Effector memory CD4-positive, alpha-beta T cell (primary cell): ENCODE results near the gene MLST8.
A peak's percentile ranks its signal among the peaks of the same experiment; 100 is the strongest.

ENCODE experiments used
- DNase-seq, 3 donors: peaks; one replicate each; pipeline ENCODE4 v3.0.0-alpha.2; 2020
- H3K27ac ChIP-seq: 2 replicates; pipeline ENCODE4 v1.7.0; 2013; ENCODE audit warnings: mild to moderate bottlenecking, low read length, moderate library complexity; ENCODE audit not compliant: insufficient read depth, poor library complexity, severe bottlenecking
- H3K27me3 ChIP-seq: replicated peaks from 2 replicates; pipeline ENCODE4 v1.7.0; 2013; ENCODE audit warnings: mild to moderate bottlenecking, low read length; ENCODE audit not compliant: insufficient read depth, control insufficient read depth, poor library complexity, severe bottlenecking
- H3K36me3 ChIP-seq: 2 replicates; pipeline ENCODE4 v1.7.0; 2013; ENCODE audit warnings: mild to moderate bottlenecking, low read length, moderate library complexity; ENCODE audit not compliant: control insufficient read depth, insufficient read depth
- H3K4me1 ChIP-seq: 2 replicates; pipeline ENCODE4 v1.7.0; 2013; ENCODE audit warnings: low read length, mild to moderate bottlenecking; ENCODE audit not compliant: control insufficient read depth, insufficient read depth, poor library complexity, severe bottlenecking
- H3K4me3 ChIP-seq: 2 replicates; pipeline ENCODE4 v1.7.0; 2013; ENCODE audit warnings: low read length, low read depth, mild to moderate bottlenecking; ENCODE audit not compliant: insufficient read depth, poor library complexity, severe bottlenecking
- H3K9me3 ChIP-seq: 2 replicates; pipeline ENCODE4 v1.7.0; 2013; ENCODE audit warnings: mild to moderate bottlenecking, low read length, moderate library complexity; ENCODE audit not compliant: control insufficient read depth

MLST8 gene

DNA sequence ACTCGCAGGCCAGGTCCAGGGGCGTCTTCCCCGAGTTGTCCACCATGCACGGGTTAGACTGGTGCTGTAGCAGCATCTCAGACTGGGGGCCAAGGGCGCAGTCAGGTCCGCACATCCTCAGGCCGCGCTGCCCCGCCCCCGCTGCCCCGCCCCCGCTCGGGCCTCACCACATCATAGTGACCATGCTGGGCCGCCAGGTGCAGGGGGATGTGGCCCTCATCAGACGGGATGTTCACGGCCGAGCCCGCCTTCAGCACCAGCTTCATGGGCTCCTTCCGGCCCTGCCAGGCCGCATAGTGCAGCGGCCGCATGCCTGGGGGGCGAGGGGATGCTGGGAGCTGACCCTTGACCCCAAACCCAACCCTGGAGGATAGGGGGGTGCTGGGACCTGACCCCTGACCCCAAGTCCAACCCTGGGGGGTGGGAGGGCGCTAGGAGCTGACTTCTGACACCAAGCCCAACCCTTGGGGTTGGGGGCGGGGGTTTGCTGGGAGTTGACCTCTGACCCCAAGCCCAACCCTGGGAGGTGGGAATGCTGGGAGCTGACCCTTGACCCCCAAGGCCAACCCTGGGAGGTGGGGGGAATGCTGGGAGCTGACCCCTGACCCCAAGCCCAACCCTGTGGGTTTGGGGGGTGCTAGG is 15.9 kb upstream of the MLST8 start:
- Histone ChIP-seq H3K27ac (no peak overlapping the region), H3K4me1 (no peaks in the 10 kb centered on the region), H3K9me3 (no peaks in the 10 kb centered on the region), H3K27me3 (no peaks in the 10 kb centered on the region), H3K4me3 (no peak overlapping the region), H3K36me3 (no peaks in the 10 kb centered on the region)
- no peak for DNase-seq

DNA sequence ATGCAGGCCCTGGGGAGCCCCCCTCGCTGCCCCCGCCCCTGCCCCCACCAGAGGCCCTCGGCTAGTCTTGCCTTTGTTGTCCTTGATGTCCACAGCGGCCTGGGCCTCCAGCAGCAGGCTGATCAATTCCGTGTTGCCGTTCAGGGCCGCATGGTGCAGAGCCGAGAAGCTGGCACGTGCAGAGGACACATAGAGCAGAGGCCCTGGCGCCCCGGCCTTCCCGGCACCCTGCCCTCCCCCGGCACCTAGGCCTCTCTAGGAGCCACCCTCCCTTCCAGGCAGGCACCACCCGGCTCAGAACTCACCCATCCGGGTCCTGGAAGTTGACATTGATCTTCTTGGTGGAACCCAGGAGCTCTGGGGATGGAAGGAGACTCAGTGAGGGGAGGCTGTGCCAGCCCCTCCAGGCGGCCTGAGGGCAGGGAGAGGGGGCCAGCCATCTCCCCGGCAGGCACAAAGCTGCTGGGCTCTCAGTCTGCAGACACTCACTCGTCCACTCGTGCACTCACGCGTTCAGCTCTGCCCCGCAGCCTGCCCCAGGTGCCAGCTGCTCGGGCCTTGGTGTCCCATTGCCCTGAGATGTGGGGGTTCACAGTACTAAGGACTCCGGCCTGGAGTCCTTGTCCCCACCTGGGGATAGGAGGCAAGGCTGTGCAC is 15.1 kb upstream of the MLST8 start:
- peaks cover 6% of the 10 kb centered on the region for H3K27me3 ChIP-seq
- H3K36me3 ChIP-seq: no peaks in the 10 kb centered on the region
- no peak overlapping the region for H3K4me3 ChIP-seq
- H3K4me1 ChIP-seq: peaks cover 3% of the 10 kb centered on the region
- no peaks in the 10 kb centered on the region for H3K9me3 ChIP-seq
- no peak for DNase-seq
- H3K27ac ChIP-seq: no peak overlapping the region

DNA sequence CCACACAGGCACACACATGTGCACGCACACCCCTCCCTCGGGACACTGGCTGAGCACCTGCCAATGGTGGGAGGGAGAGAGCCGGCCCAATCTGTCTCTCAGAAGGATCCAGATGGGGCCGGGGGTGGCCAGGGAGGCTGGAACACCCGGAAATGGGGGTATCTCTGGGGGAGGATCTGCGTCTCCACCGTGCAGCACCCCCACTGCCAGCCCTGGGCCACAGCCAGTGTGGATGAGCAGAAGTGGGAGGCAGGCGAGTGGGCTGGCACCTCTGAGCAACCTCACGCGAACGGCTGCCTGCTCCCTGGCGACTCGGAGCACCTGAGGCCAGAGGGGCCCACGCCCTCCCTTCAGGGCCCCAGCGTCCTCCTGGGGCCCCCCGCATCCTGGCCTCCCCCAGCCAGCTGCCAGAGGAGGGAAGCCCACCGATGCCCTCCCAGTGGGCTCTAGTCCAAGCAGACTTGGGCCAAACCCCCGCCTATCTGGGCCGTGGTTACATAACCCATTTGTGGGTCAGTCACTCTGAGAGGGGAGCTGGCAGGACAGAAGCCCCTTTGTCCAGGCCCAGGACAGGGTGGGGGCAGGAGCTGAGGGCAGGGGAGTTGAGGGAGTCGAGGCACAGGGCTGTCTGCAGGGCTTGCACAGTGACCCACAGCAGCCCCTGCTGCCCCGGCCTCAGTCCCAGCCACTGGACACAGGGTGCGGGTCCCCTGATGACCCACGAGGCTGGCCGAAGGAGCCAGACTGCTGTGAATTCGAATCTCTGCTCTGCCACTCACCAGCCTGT is 14.4 kb upstream of the MLST8 start:
- Histone ChIP-seq H3K4me1 (peaks cover 10% of the 10 kb centered on the region), H3K27me3 (peaks cover 14% of the 10 kb centered on the region), H3K36me3 (no peaks in the 10 kb centered on the region), H3K27ac (no peak overlapping the region), H3K4me3 (no peak overlapping the region), H3K9me3 (no peaks in the 10 kb centered on the region)
- no peak for DNase-seq

DNA sequence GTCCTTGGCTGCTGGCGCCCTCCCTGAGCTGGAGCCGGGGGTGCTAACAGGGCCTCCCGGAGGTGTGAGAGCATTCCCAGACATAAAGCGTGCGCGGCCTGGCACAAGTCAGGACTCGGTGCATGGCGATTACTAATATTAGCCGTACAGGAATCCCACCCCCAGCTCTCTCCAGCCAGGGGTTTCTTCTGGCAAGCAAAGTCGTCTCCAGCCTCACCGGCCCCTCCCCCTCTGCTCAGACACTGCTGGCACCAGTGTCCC is 13.9 kb upstream of the MLST8 start:
- peaks cover 10% of the 10 kb centered on the region for H3K4me1 ChIP-seq
- H3K27ac ChIP-seq: no peak overlapping the region
- peaks cover 16% of the 10 kb centered on the region for H3K27me3 ChIP-seq
- H3K4me3 ChIP-seq: no peak overlapping the region
- H3K9me3 ChIP-seq: no peaks in the 10 kb centered on the region
- DNase-seq: no peak
- no peaks in the 10 kb centered on the region for H3K36me3 ChIP-seq

DNA sequence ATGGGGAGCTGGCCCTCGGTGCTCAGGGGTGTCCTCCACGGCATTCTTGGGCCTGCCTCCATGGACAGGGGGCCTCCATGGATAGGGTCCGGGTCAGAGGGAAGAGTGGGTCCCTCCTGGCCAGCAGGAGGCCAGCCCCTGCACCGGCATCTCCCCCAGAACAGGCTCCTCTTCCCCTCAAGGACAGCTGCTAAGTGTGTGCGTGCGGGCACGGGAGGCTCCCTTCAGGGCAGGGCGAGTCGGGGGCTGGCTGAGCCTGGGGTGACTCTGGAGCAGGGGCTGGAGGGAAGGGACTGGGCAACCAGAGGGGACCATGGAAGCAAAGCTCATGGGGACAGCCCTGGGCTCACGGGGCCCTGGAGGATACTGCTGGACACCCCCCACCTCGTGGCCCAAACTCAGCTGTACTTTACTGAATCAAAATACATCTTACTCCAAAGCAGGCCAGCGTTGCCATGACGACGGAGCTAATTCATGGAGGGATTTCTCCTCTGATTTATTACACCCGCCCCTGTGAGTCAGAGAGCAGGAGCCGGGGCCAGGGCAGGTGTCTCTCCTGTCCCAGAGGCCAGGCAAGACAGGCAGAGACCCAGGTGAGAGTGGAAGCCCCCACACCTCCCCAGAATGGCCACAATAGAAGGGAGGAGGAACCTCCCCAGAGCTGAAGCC is 11.0 kb upstream of the MLST8 start:
- no peak overlapping the region for H3K4me3 ChIP-seq
- peaks cover 15% of the 10 kb centered on the region for H3K4me1 ChIP-seq
- H3K36me3 ChIP-seq: no peaks in the 10 kb centered on the region
- DNase-seq: no peak
- no peak overlapping the region for H3K27ac ChIP-seq
- peaks cover 32% of the 10 kb centered on the region for H3K27me3 ChIP-seq
- no peaks in the 10 kb centered on the region for H3K9me3 ChIP-seq

DNA sequence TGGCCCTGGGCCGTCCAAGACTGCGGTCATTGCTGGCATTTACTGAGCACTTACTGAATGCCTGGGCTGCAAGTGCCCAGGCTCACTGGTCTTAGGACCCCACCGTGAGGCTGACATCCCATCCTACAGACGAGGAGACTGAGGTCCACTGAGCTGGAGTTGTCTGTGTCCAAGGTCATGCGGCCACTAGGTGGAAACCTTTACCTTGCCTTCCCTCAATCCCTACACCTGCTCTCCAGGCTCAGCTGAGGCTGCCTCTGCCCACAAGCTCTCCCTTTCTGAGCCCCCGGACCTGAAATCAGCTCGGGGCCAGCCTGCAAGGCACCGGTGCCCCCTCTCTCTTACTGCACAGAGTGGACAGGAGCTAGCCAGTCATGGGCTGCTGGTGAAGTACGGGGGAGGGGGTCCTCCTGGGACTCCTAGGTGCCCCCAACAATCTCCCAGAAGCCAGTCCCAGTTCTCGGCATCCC is 10.4 kb upstream of the MLST8 start:
- Histone ChIP-seq H3K27ac (no peak overlapping the region), H3K9me3 (no peaks in the 10 kb centered on the region), H3K36me3 (no peaks in the 10 kb centered on the region), H3K4me1 (peaks cover 15% of the 10 kb centered on the region), H3K4me3 (no peak overlapping the region), H3K27me3 (peaks cover 32% of the 10 kb centered on the region)
- peak in 2 of 3 donors; percentile 29 to 34 for DNase-seq

DNA sequence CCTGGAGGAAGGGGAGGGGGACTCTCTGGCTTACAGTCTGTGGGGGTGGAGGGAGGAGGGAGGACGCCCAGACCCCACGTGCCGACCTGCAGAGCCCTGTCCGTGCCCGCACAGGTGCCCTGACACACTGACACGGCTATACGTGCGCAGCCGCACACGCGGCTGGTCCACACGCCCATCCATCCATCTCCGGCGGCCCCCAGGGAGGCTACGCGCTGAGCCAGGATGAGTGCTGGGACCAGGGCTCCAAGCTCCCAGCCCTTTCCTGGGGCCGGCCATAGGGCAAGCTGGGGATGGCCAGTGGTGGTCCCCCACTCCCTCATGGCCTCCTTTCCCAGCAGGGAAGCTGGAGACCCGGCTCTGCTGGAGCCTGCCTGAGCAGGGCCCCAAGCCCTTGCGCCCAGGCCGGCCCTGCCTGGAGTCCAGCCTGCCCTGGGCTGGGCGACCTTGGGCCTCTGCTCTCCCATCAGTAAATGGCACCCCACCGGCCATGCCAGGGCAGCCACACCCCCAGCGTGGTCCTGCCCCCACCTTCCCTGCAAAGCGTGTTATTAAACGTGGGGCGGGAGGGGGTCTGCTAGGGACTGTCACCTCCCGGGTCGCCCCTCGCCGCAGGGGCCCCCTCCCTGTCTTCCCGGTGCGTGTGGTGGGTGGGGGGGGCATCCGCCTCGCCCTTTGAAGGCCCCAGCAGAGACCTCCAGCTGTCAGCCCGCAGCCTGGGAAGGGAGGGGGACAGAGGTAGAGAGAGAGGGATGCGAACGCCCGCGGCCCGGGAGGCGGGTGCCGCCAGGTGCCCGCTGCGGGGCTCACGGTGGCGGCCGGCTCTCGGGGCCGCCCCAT is 9.7 kb upstream of the MLST8 start:
- Histone ChIP-seq H3K27ac (no peak overlapping the region), H3K4me3 (peak overlapping the region; percentile 37), H3K9me3 (no peaks in the 10 kb centered on the region), H3K27me3 (peaks cover 32% of the 10 kb centered on the region), H3K36me3 (no peaks in the 10 kb centered on the region), H3K4me1 (peaks cover 15% of the 10 kb centered on the region)
- no peak for DNase-seq

DNA sequence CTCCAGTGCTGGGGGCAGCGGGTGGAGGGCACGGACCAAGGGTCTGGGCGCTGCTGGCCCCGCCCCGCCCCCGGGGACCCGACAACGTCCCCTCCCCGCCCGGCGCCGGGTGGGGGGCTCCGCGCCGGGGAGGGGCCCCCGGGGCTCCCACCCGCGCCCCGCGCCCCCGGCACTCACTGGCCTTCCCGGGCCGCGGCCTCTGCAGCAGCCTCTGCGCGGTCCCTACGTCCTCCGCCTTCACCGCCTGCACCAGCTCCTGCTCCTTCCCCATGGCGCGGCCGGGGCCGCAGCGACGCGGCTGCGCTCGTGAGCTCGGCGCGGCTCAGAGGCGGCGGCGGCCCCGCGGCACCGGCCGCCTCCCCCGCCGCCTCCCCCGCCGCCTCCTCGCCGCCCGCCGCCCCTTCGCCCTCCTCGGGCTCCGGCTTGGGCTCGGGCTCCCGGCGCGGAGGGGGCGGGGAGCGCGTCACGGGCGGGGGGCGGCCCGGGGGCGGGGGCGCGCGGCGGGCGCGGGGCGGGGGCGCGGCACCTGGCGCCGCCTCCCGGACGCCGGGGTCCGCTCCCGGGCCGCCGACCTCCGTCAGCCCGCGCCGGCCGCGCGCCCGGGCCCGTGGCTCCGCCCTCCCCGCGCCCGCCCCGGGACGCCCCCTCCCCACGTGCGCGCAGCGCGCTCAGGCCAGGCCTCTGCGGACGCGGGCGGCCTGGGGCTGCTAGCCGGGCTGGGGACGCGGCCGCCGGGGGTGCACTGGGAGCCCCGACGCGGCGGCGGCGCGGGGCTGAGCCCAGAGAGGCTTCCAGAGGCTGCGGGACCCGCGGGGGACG is 8.9 kb upstream of the MLST8 start, which contains the start of gene CASKIN1:
TSS of gene CASKIN1 (minus strand) at position 444 of the 819 bp plus-strand sequence. CDS start at position 271, 173 bp downstream.
- Histone ChIP-seq H3K27ac (no peak within 1 kb of the TSS), H3K36me3 (no peaks in the 10 kb centered on the region), H3K9me3 (no peaks in the 10 kb centered on the region), H3K27me3 (peaks cover 32% of the 10 kb centered on the region), H3K4me1 (peaks cover 15% of the 10 kb centered on the region), H3K4me3 (peak within 1 kb of the TSS; percentile 37)
- DNase-seq: no peak
